ENCODE results near the gene CDC25B. TPM values are rescaled to one million over a fixed set of nuclear protein-coding genes. Genes with fewer than 3 reads are reported as not detected.
A peak's percentile ranks its signal among the peaks of the same experiment; 100 is the strongest.

CDC25B gene
- total and polyA plus RNA-seq, 2 experiments from 2014 or later: 18.2 to 20.1 TPM

- Histone ChIP-seq H3K4me2 (ENCODE audit: unreplicated experiment) (peak overlapping the region; percentile 21), H3K4me3 (no peak overlapping the region), H2AFZ (no peak overlapping the region), H3K9me2 (ENCODE audit: insufficient read depth) (no peaks in the 10 kb centered on the region), H3K9ac (peak overlapping the region; percentile 64), H4K20me1 (ENCODE audit: insufficient read depth) (no peaks in the 10 kb centered on the region), H3F3A (ENCODE audit: insufficient read depth) (peaks cover 45% of the 10 kb centered on the region), H3K9me3 (ENCODE audit: low read depth) (no peaks in the 10 kb centered on the region), H3K36me3 (ENCODE audit: low read depth) (no peaks in the 10 kb centered on the region), H3K27me3 (replicated peaks; ENCODE audit: insufficient read depth) (no peaks in the 10 kb centered on the region), H3K4me1 (ENCODE audit: insufficient read depth) (peaks cover 32% of the 10 kb centered on the region), H3K27ac (peak overlapping the region; percentile 100), H3K79me2 (ENCODE audit: insufficient read depth) (peaks cover 17% of the 10 kb centered on the region; the same call in 1 of the 2 replicates)
- TF ChIP-seq EZH2phosphoT487 (IDR thresholded peaks at IDR 0.05; ENCODE audit: insufficient read depth, low read depth): no peak
- TF ChIP-seq EZH2 (IDR thresholded peaks at IDR 0.05; ENCODE audit: insufficient read depth, poor library complexity, severe bottlenecking): no peak
- in situ Hi-C loops (cut with MboI): no loop called here
- WGBS, 2 experiments (ENCODE audit: low coverage in 1 of 2, low lambda C conversion rate in 2 of 2, missing lambda C conversion rate in 2 of 2): 93 to 94% methylated on average over 7 to 9 of the region's 9 CpGs
- no peak for DNase-seq
Measured at GRCh38 chr20:3812259-3812681, 16.2 kb downstream of the CDC25B start.

- Histone ChIP-seq H3K9ac (no peak overlapping the region), H4K20me1 (ENCODE audit: insufficient read depth) (no peaks in the 10 kb centered on the region), H3K4me1 (ENCODE audit: insufficient read depth) (peaks cover 25% of the 10 kb centered on the region), H3K36me3 (ENCODE audit: low read depth) (no peaks in the 10 kb centered on the region), H3K9me2 (ENCODE audit: insufficient read depth) (no peaks in the 10 kb centered on the region), H3K9me3 (ENCODE audit: low read depth) (no peaks in the 10 kb centered on the region), H2AFZ (no peak overlapping the region), H3K79me2 (ENCODE audit: insufficient read depth) (peaks cover 17% of the 10 kb centered on the region; the same call in 1 of the 2 replicates), H3F3A (ENCODE audit: insufficient read depth) (peaks cover 40% of the 10 kb centered on the region), H3K27me3 (replicated peaks; ENCODE audit: insufficient read depth) (no peaks in the 10 kb centered on the region), H3K27ac (peak overlapping the region; percentile 15; the same call in 1 of the 2 replicates), H3K4me3 (no peak overlapping the region), H3K4me2 (ENCODE audit: unreplicated experiment) (no peak overlapping the region)
- no peak for DNase-seq
- 63 to 66% methylated on average over 8 of the region's 8 CpGs for WGBS, 2 experiments (ENCODE audit: low coverage in 1 of 2, low lambda C conversion rate in 2 of 2, missing lambda C conversion rate in 2 of 2)
- no peak for TF ChIP-seq EZH2phosphoT487 (IDR thresholded peaks at IDR 0.05; ENCODE audit: insufficient read depth, low read depth)
- in situ Hi-C loops (cut with MboI): no loop called here
Measured at GRCh38 chr20:3812975-3813847, 17.1 kb downstream of the CDC25B start.

GRCh38 chr20:3813848-3814581 lies 17.9 kb downstream of the CDC25B start:
- Histone ChIP-seq H3K36me3 (ENCODE audit: low read depth) (no peaks in the 10 kb centered on the region), H3K27ac (no peak overlapping the region), H4K20me1 (ENCODE audit: insufficient read depth) (no peaks in the 10 kb centered on the region), H3K4me2 (ENCODE audit: unreplicated experiment) (no peak overlapping the region), H3K9ac (no peak overlapping the region), H3K27me3 (replicated peaks; ENCODE audit: insufficient read depth) (no peaks in the 10 kb centered on the region), H3K79me2 (ENCODE audit: insufficient read depth) (0 out of 2 replicates have a peak, but pooled peaks cover 10% of the 10 kb centered on the region), H3K4me1 (ENCODE audit: insufficient read depth) (peaks cover 27% of the 10 kb centered on the region), H3K4me3 (no peak overlapping the region), H3F3A (ENCODE audit: insufficient read depth) (peaks cover 37% of the 10 kb centered on the region), H3K9me3 (ENCODE audit: low read depth) (no peaks in the 10 kb centered on the region), H3K9me2 (ENCODE audit: insufficient read depth) (no peaks in the 10 kb centered on the region), H2AFZ (no peak overlapping the region)
- DNase-seq: no peak
- TF ChIP-seq EZH2 (IDR thresholded peaks at IDR 0.05; ENCODE audit: insufficient read depth, poor library complexity, severe bottlenecking) (no peak), EZH2phosphoT487 (IDR thresholded peaks at IDR 0.05; ENCODE audit: insufficient read depth, low read depth) (no peak)
- in situ Hi-C loops (cut with MboI): no loop called here
- WGBS, 2 experiments (ENCODE audit: low coverage in 1 of 2, low lambda C conversion rate in 2 of 2, missing lambda C conversion rate in 2 of 2): 95 to 96% methylated on average over 12 of the region's 12 CpGs

- in situ Hi-C loops (cut with MboI): no loop called here
- H3K9me2 ChIP-seq (ENCODE audit: insufficient read depth): no peaks in the 10 kb centered on the region
- H3K36me3 ChIP-seq (ENCODE audit: low read depth): no peaks in the 10 kb centered on the region
- no peak overlapping the region for H3K9ac ChIP-seq
- TF ChIP-seq EZH2phosphoT487 (IDR thresholded peaks at IDR 0.05; ENCODE audit: insufficient read depth, low read depth) (no peak), EZH2 (IDR thresholded peaks at IDR 0.05; ENCODE audit: insufficient read depth, poor library complexity, severe bottlenecking) (no peak)
- H3K4me2 ChIP-seq (ENCODE audit: unreplicated experiment): no peak overlapping the region
- H3K27ac ChIP-seq: no peak overlapping the region
- no peak for DNase-seq
- H3K79me2 ChIP-seq (ENCODE audit: insufficient read depth): 0 out of 2 replicates have a peak, but pooled peaks cover 5% of the 10 kb centered on the region
- no peak overlapping the region for H2AFZ ChIP-seq
- H4K20me1 ChIP-seq (ENCODE audit: insufficient read depth): no peaks in the 10 kb centered on the region
- no peaks in the 10 kb centered on the region for H3K9me3 ChIP-seq (ENCODE audit: low read depth)
- H3F3A ChIP-seq (ENCODE audit: insufficient read depth): peaks cover 32% of the 10 kb centered on the region
- no peak overlapping the region for H3K4me3 ChIP-seq
- H3K4me1 ChIP-seq (ENCODE audit: insufficient read depth): peaks cover 23% of the 10 kb centered on the region
- WGBS, 2 experiments (ENCODE audit: low coverage in 1 of 2, low lambda C conversion rate in 2 of 2, missing lambda C conversion rate in 2 of 2): 81 to 88% methylated on average over 7 of the region's 7 CpGs
- no peaks in the 10 kb centered on the region for H3K27me3 ChIP-seq (replicated peaks; ENCODE audit: insufficient read depth)
Measured at GRCh38 chr20:3814928-3815495, 18.9 kb downstream of the CDC25B start.
